ENCODE measurements around the gene ANTXR1. TPM values are rescaled to one million over a fixed set of nuclear protein-coding genes. Genes with fewer than 3 reads are reported as not detected.

ANTXR1 gene
- total and polyA plus RNA-seq, 2 of the 8 experiments (the other 6 are each of a cell fraction or from before 2014, with no cell fraction given): 15.8 to 44.3 TPM

GRCh38 chr2:69138793-69139459, 125.9 kb downstream of the ANTXR1 start (continued):
- TF ChIP-seq CHD7 (IDR thresholded peaks at IDR 0.05; ENCODE audit: insufficient replicate concordance, low read length) (no peak), POU5F1 (IDR thresholded peaks at IDR 0.05; ENCODE audit: low read depth, low read length) (no peak), GTF2F1 (IDR thresholded peaks at IDR 0.05; ENCODE audit: borderline replicate concordance, low read depth, low read length) (no peak)

Data from H1 (cell line).